Endothelial cell of umbilical vein (primary cell): Measurements from ENCODE around the gene INSL6. TPM values are rescaled to one million over a fixed set of nuclear protein-coding genes. Genes with fewer than 3 reads are reported as not detected.

Experiments
- BruUV-seq: library from RNA; stranded (reverse); fragments of 400-500 nt; replicated peaks from 2 replicates; lab custom pipeline; 2021; lab: Mats Ljungman, UMichigan
- CTCF ChIA-PET: fragments of 300-600, 350-600 bp; sonication (Branson Sonifier 250); formaldehyde crosslinking; loops from one replicate; lab custom pipeline; 2021; ENCODE audit warnings: antibody characterized with exemption, inconsistent platforms; lab: Charles Lee
- POLR2A ChIA-PET: fragments of 300-600, 350-600 bp; sonication (Branson Sonifier 250); formaldehyde crosslinking; loops from one replicate; lab custom pipeline; 2021; ENCODE audit warnings: antibody characterized with exemption, inconsistent platforms; lab: Charles Lee
- DNase-seq: peaks from one replicate; pipeline ENCODE4 v3.0.0-alpha.2; 2011; ENCODE audit warnings: low read depth, low spot score
- FAIRE-seq: peaks from 2 replicates; lab custom pipeline; 2011; peaks lifted over from hg19 to GRCh38; lab: Jason Lieb, UNC
- H2AFZ ChIP-seq: 2 replicates; pipeline ENCODE4 v1.6.0; 2012; ENCODE audit warnings: low read depth, low read length, control low read depth, inconsistent platforms
- H3K27ac ChIP-seq: 2 replicates; pipeline ENCODE4 v1.5.1; 2011; ENCODE audit warnings: low read depth, mild to moderate bottlenecking, control low read depth, low read length, moderate library complexity; ENCODE audit not compliant: insufficient read depth
- H3K27me3 ChIP-seq, 2 experiments: 2 replicates each; pipeline versions ENCODE4 v1.6.0 to v1.6.1; 2011; ENCODE audit warnings: low read length in 2 of 2, mixed read lengths in 1 of 2; ENCODE audit not compliant: control insufficient read depth in 2 of 2, insufficient read depth in 2 of 2
- H3K36me3 ChIP-seq, 2 experiments: 2 replicates in 1 of 2; 3 replicates in 1 of 2; pipeline ENCODE4 v1.5.1; 2011; ENCODE audit warnings: low read length in 2 of 2, mild to moderate bottlenecking in 1 of 2, moderate library complexity in 1 of 2; ENCODE audit not compliant: control insufficient read depth in 2 of 2, insufficient read depth in 2 of 2; ENCODE audit errors: extremely low read depth in 1 of 2
- H3K4me1 ChIP-seq: 3 replicates; pipeline ENCODE4 v1.5.1; 2011; ENCODE audit warnings: mild to moderate bottlenecking, low read length; ENCODE audit not compliant: control insufficient read depth, insufficient read depth; ENCODE audit errors: extremely low read depth
- H3K4me2 ChIP-seq: 2 replicates; pipeline ENCODE4 v1.6.1; 2011; ENCODE audit warnings: low read length, control low read depth, mixed read lengths; ENCODE audit not compliant: insufficient read depth
- H3K4me3 ChIP-seq, 3 experiments: fragments of 200-600 bp in 1 of 3; sonication (generic), shearing (Covaris generic) in 1 of 3; replicated peaks in 1 of 3; 2 replicates each; pipeline ENCODE4 v1.5.1; 2011 to 2016; ENCODE audit warnings: control low read depth in 3 of 3, low read length in 3 of 3, mild to moderate bottlenecking in 2 of 3, inconsistent platforms in 1 of 3, low read depth in 1 of 3, moderate library complexity in 1 of 3; ENCODE audit not compliant: insufficient read depth in 1 of 3
- H3K79me2 ChIP-seq: 2 replicates; pipeline ENCODE4 v1.6.0; 2012; ENCODE audit warnings: low read length, inconsistent platforms; ENCODE audit not compliant: control insufficient read depth, insufficient read depth
- H3K9ac ChIP-seq: replicated peaks from 2 replicates; pipeline ENCODE3; 2011; ENCODE audit warnings: low read length, control low read depth; ENCODE audit not compliant: insufficient read depth; ENCODE audit errors: extremely low read depth
- H3K9me1 ChIP-seq: replicated peaks from 3 replicates; pipeline ENCODE4 v1.6.0; 2011; ENCODE audit warnings: mild to moderate bottlenecking, low read length; ENCODE audit not compliant: control insufficient read depth, insufficient read depth; ENCODE audit errors: extremely low read depth
- H3K9me3 ChIP-seq: replicated peaks from 2 replicates; pipeline ENCODE4 v1.5.1; 2012; ENCODE audit warnings: low read length, inconsistent platforms; ENCODE audit not compliant: control insufficient read depth, insufficient read depth
- H4K20me1 ChIP-seq: replicated peaks from 2 replicates; pipeline ENCODE3; 2011; ENCODE audit warnings: mild to moderate bottlenecking, low read length; ENCODE audit not compliant: control insufficient read depth, insufficient read depth; ENCODE audit errors: extremely low read depth
- CTCF ChIP-seq, 2 donors: IDR thresholded peaks; 1 replicate in 1 of 2; 2 replicates in 1 of 2; pipeline ENCODE4 v1.5.1; 2011; ENCODE audit warnings: low read length in 2 of 2, mild to moderate bottlenecking in 2 of 2, moderate library complexity in 2 of 2, control low read depth in 1 of 2, inconsistent platforms in 1 of 2, low read depth in 1 of 2; ENCODE audit not compliant: insufficient read depth in 1 of 2; ENCODE audit errors: extremely low read depth in 1 of 2
- EZH2 ChIP-seq: IDR thresholded peaks from 2 replicates; pipeline ENCODE4 v1.6.1; 2012; ENCODE audit warnings: borderline replicate concordance, low read depth, mild to moderate bottlenecking, moderate library complexity, low read length, inconsistent platforms; ENCODE audit not compliant: severe bottlenecking
- FOS ChIP-seq: IDR thresholded peaks from 2 replicates; pipeline ENCODE4 v1.6.1; 2011; ENCODE audit warnings: mild to moderate bottlenecking, low read length, moderate library complexity, borderline replicate concordance; ENCODE audit not compliant: insufficient read depth
- GATA2 ChIP-seq: IDR thresholded peaks from 2 replicates; pipeline ENCODE4 v1.7.0; 2011; ENCODE audit warnings: low read depth, mild to moderate bottlenecking, moderate library complexity, mixed read lengths, low read length; ENCODE audit not compliant: insufficient read length, insufficient read depth
- JUN ChIP-seq: IDR thresholded peaks from 2 replicates; pipeline ENCODE4 v1.6.1; 2011; ENCODE audit warnings: borderline replicate concordance, low read depth; ENCODE audit not compliant: insufficient read length, insufficient read depth
- MYC ChIP-seq: IDR thresholded peaks from one replicate; pipeline ENCODE4 v1.6.1; 2011; ENCODE audit warnings: mild to moderate bottlenecking, low read depth, low read length
- POLR2A ChIP-seq: IDR thresholded peaks from 2 replicates; pipeline ENCODE4 v1.6.1; 2012; ENCODE audit warnings: low read depth, mild to moderate bottlenecking, control low read depth, low read length
- POLR2AphosphoS5 ChIP-seq: IDR thresholded peaks from 2 replicates; pipeline ENCODE4 v1.6.1; 2012; ENCODE audit warnings: low read depth, mild to moderate bottlenecking, control low read depth, low read length, moderate library complexity; ENCODE audit not compliant: insufficient read depth
- dilution Hi-C: fragments of 300-500 bp; cut with MboI; formaldehyde crosslinking; loops from one replicate; pipeline ENCODE4 v1.15.0; 2019; ENCODE audit warnings: low sequenced_read_pairs; ENCODE audit not compliant: extremely low pct_ligation_motif_present
- intact Hi-C: fragments of 100-400 bp; cut with micrococcal nuclease; formaldehyde crosslinking; loops from one replicate; pipeline ENCODE4 v1.10.0; 2022
- polyA plus RNA-seq, 4 experiments: library from polyadenylated mRNA; depleted of rRNA in 3 of 4; stranded (reverse) in 3 of 4; unstranded in 1 of 4; fragments of >200 nt; gene quantifications; 2 replicates each; pipeline versions ENCODE4 v1.2.1 to v1.2.3, GENCODE V29; 2011 to 2012; ENCODE audit warnings: missing spikeins in 1 of 4
- total RNA-seq: library from RNA; stranded (reverse); gene quantifications from 2 replicates; pipeline ENCODE4 v1.2.3, GENCODE V29; 2021
- TF ChIP-seq, protein P1 (sequence below): IDR thresholded peaks from 2 replicates; pipeline ENCODE4 v1.6.1; 2011; ENCODE audit not compliant: insufficient read depth, insufficient read length

INSL6 gene
- total and polyA plus RNA-seq, 2 donors (not counting 3 experiments of a cell fraction or from before 2014, with no cell fraction given): not detected

GRCh38 chr9:5191985-5192384 is 6.5 kb upstream of the INSL6 start:
- CTCF ChIA-PET: interaction anchor here (0.6 to 8.0 kb wide), 4 partner anchors 11 to 408 kb away, joined by 3 to 178 read pairs (median 4); no protein-coding TSS in a partner anchor
- intact Hi-C loops: no loop called here

More at GRCh38 chr9:5191985-5192384, 6.5 kb upstream of the INSL6 start:
- no peaks in the 10 kb centered on the region for H3K4me1 ChIP-seq
- H3K9me3 ChIP-seq: no peaks in the 10 kb centered on the region
- H3K27ac ChIP-seq: no peak overlapping the region
- no peak overlapping the region for H3K4me2 ChIP-seq
- no peaks in the 10 kb centered on the region for H3K9me1 ChIP-seq
- H2AFZ ChIP-seq: no peak overlapping the region
- no peaks in the 10 kb centered on the region for H4K20me1 ChIP-seq
- FAIRE-seq: no peak
- no TSS peak for BruUV-seq
- no peaks in the 10 kb centered on the region for H3K36me3 ChIP-seq
- POLR2A ChIA-PET: no interaction called here
- no peak for DNase-seq
- H3K79me2 ChIP-seq: no peaks in the 10 kb centered on the region
- H3K27me3 ChIP-seq: peaks cover 2 to 3% of the 10 kb centered on the region in 2 experiments
- H3K4me3 ChIP-seq: no peak overlapping the region
- dilution Hi-C loops: loop anchor here (25.0 kb wide), 1 partner anchor 245 kb away; the partner anchor contains the start of gene PLGRKT
- no peak overlapping the region for H3K9ac ChIP-seq
- TF ChIP-seq FOS (no peak), MYC (no peak), JUN (no peak), CTCF (IDR thresholded peaks at IDR 0.05; ENCODE audit: extremely low read depth in 1 of 2, insufficient read depth in 1 of 2, low read depth in 1 of 2, low read length in 2 of 2) (no peak), POLR2A (no peak), GATA2 (no peak), POLR2AphosphoS5 (no peak), EZH2 (no peak)
- TF ChIP-seq, protein P1, sequence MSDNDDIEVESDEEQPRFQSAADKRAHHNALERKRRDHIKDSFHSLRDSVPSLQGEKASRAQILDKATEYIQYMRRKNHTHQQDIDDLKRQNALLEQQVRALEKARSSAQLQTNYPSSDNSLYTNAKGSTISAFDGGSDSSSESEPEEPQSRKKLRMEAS: no peak
